Tibial nerve (tissue), 4 donors: ENCODE measurements around the gene GAS2L1. TPM values are rescaled to one million over a fixed set of nuclear protein-coding genes. Genes with fewer than 3 reads are reported as not detected.

Experiments used
- DNase-seq, 2 donors: peaks; one replicate each; pipeline ENCODE4 v3.0.0-alpha.2; 2019; ENCODE audit warnings: low spot score in 2 of 2
- H3K27ac ChIP-seq, 4 donors: fragments of 200-600 bp; sonication (generic) in 3 of 4; one replicate each; pipeline ENCODE4 v1.5.1; 2017 to 2019; ENCODE audit warnings: mild to moderate bottlenecking in 1 of 4
- H3K27me3 ChIP-seq, 2 donors: fragments of 200-600 bp; sonication (generic) in 1 of 2; one replicate each; pipeline versions ENCODE4 v1.5.1 to v1.6.0; 2017 to 2019
- H3K36me3 ChIP-seq, 3 donors: fragments of 200-600 bp; sonication (generic); one replicate each; pipeline ENCODE4 v1.5.1; 2018 to 2019
- H3K4me1 ChIP-seq, 4 donors: fragments of 200-600 bp; sonication (generic) in 3 of 4; one replicate each; pipeline ENCODE4 v1.5.1; 2017 to 2019
- H3K4me3 ChIP-seq, 4 donors: fragments of 200-600 bp; sonication (generic) in 3 of 4; one replicate each; pipeline ENCODE4 v1.5.1; 2017 to 2019; ENCODE audit warnings: mild to moderate bottlenecking in 1 of 4, moderate library complexity in 1 of 4
- H3K9me3 ChIP-seq, 4 donors: fragments of 200-600 bp; sonication (generic) in 3 of 4; one replicate each; pipeline ENCODE4 v1.5.1; 2017 to 2019
- EP300 ChIP-seq, 2 donors: sonication (generic); formaldehyde crosslinking; IDR thresholded peaks; one replicate each; pipeline ENCODE4 v1.6.1; 2017; ENCODE audit warnings: antibody characterized with exemption in 2 of 2, mild to moderate bottlenecking in 1 of 2
- POLR2A ChIP-seq, 2 donors: fragments of 450-650 bp; IDR thresholded peaks; one replicate each; pipeline ENCODE4 v1.6.1; 2017; ENCODE audit warnings: antibody characterized with exemption in 2 of 2, mild to moderate bottlenecking in 2 of 2, moderate library complexity in 2 of 2
- WGBS, 2 donors: methylation state at CpG; one replicate each; pipeline ENCODE4 v1.1.5; 2018; 5-methylcytosine and 5-hydroxymethylcytosine counted together
- total RNA-seq, 4 donors: library from RNA; depleted of rRNA; stranded (reverse); fragments of >200 nt; gene quantifications; one replicate each; pipeline ENCODE4 v1.1.0, GENCODE V29; 2016
- TF ChIP-seq, protein P1 (sequence below), 5 experiments: fragments of 200-600 bp in 3 of 5; fragments of 450-650 bp in 2 of 5; sonication (generic) in 3 of 5; IDR thresholded peaks; one replicate each; pipeline ENCODE4 v1.5.1; 2016 to 2019; ENCODE audit warnings: antibody characterized with exemption in 5 of 5, mild to moderate bottlenecking in 3 of 5, moderate library complexity in 2 of 5

The GAS2L1 gene
- total RNA-seq, 4 donors from 2014 or later, result 30.3 to 43.5 (median 35.1) TPM

DNA sequence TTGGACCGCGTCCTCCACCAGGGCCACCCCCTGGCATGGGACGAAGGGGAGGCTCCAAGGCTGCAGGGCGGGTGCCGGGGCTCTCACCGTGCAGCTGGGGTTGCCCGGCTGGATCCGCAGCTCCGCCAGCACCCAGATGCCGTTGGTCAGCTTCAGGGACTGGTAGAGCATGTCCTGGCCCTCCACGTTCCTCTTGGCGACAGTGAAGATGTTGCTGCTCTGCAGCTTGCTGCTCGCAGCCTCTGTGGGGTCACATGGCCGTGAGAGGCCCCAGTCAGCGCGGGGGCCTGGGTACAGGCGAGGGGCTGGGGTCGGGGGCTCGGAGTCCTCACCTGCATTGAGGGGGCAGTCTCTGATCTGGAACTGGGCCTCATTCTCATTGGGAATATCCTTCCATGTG is 23.8 kb downstream of the GAS2L1 start:
- Histone ChIP-seq H3K36me3 (peaks cover 0 to 93% (median 0%) of the 10 kb centered on the region in 3 donors), H3K27me3 (no peaks in the 10 kb centered on the region), H3K4me3 (no peak overlapping the region), H3K9me3 (no peaks in the 10 kb centered on the region), H3K27ac (peak overlapping the region in 1 of 4 donors; percentile 85), H3K4me1 (peaks cover 0 to 37% (median 0%) of the 10 kb centered on the region in 4 donors)
- 72 to 79% methylated on average over 12 to 18 of the region's 19 CpGs for WGBS, 2 donors
- TF ChIP-seq EP300 (IDR thresholded peaks at IDR 0.05) (no peak), POLR2A (IDR thresholded peaks at IDR 0.05) (no peak)
- TF ChIP-seq, protein P1, sequence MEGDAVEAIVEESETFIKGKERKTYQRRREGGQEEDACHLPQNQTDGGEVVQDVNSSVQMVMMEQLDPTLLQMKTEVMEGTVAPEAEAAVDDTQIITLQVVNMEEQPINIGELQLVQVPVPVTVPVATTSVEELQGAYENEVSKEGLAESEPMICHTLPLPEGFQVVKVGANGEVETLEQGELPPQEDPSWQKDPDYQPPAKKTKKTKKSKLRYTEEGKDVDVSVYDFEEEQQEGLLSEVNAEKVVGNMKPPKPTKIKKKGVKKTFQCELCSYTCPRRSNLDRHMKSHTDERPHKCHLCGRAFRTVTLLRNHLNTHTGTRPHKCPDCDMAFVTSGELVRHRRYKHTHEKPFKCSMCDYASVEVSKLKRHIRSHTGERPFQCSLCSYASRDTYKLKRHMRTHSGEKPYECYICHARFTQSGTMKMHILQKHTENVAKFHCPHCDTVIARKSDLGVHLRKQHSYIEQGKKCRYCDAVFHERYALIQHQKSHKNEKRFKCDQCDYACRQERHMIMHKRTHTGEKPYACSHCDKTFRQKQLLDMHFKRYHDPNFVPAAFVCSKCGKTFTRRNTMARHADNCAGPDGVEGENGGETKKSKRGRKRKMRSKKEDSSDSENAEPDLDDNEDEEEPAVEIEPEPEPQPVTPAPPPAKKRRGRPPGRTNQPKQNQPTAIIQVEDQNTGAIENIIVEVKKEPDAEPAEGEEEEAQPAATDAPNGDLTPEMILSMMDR (IDR thresholded peaks at IDR 0.05), result no peak
- no peak for DNase-seq

DNA sequence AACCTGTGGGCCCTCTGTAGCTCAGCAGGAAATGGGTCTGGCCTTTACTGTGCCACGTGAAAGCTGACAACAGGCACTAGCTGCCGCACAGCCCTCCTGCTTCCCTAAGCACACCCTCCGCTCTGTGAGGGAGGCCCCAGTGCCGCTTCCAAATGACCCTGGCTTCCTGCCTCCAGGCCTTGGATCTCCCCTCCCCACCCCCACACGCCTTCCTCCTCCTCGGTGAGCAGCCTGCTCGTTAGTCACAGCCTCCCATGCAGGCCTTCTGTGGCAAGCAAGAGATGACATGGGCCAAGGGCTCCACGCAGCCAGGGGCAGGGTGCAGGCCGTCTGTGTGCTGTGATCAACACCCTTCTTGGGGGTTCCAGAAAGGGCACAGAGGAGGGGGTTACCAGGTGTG is 24.3 kb downstream of the GAS2L1 start:
- Histone ChIP-seq H3K4me1 (peaks cover 0 to 37% (median 0%) of the 10 kb centered on the region in 4 donors), H3K4me3 (no peak overlapping the region), H3K27me3 (no peaks in the 10 kb centered on the region), H3K36me3 (peaks cover 0 to 98% (median 0%) of the 10 kb centered on the region in 3 donors), H3K27ac (peak overlapping the region in 1 of 4 donors; percentile 85), H3K9me3 (no peaks in the 10 kb centered on the region)
- 36 to 50% methylated on average over 9 of the region's 9 CpGs for WGBS, 2 donors
- DNase-seq, result no peak
- no peak for TF ChIP-seq EP300 (IDR thresholded peaks at IDR 0.05)
- TF ChIP-seq, protein P1 (IDR thresholded peaks at IDR 0.05), result no peak
- TF ChIP-seq POLR2A (IDR thresholded peaks at IDR 0.05), result no peak

DNA sequence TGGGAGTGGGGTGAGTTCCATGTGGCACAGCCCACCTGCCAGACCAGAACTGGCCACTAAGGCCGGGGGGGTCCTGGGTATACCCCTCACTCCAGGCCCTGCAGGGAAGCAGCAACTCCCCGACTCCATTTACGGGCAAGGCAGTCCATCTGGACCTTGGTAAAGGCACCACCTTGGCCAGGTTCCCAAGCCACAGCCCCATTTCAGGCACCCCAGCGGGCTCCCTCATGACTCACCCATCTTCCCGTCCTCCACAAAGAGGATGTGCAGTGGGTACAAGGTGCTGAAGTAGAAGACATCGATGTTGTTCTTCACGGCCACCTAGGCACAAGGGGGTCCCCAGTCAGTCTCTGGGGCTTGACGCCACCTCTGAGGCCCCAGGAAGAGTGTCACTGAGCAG is 24.8 kb downstream of the GAS2L1 start:
- no peak for TF ChIP-seq EP300 (IDR thresholded peaks at IDR 0.05)
- no peak for TF ChIP-seq POLR2A (IDR thresholded peaks at IDR 0.05)
- TF ChIP-seq, protein P1 (IDR thresholded peaks at IDR 0.05), result no peak
- Histone ChIP-seq H3K4me1 (peaks cover 0 to 32% (median 0%) of the 10 kb centered on the region in 4 donors), H3K36me3 (peaks cover 0 to 100% (median 0%) of the 10 kb centered on the region in 3 donors), H3K4me3 (no peak overlapping the region), H3K27me3 (no peaks in the 10 kb centered on the region), H3K27ac (peak overlapping the region in 1 of 4 donors; percentile 85), H3K9me3 (no peaks in the 10 kb centered on the region)
- DNase-seq, result no peak
- WGBS, 2 donors, result 87 to 90% methylated on average over 7 to 8 of the region's 8 CpGs

DNA sequence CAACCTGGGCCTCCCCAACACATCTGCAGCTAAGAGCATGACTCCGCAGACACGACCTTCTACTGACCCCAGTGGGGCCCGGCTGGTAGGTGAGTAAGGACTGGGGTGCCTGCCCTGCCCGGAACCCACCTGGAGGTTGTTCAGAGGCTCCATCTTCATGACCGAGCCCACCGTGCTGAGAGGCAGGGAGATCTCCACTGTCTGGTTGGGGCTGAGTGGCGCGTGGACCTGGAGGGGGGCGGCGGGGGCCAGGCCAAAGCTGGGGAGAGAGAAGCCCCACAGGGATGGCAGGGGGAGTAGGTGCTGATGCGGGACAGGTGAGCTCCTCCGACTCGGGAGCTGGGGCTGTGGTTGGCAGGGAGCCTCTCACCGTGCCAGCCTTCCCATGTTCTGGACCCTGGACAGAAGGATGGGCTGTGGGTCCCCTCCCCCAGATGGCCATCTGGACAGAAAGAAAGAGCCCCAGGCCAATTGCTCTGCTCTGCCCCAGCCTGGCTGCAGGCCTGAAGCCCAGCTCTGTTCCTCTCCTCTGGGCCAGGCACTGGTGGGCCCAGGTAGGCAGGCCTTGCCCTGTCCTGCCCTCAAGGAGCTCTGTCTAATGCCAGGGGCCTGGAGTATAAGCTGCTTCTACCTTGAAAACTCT is 25.3 kb downstream of the GAS2L1 start:
- TF ChIP-seq, protein P1 (IDR thresholded peaks at IDR 0.05), result no peak
- TF ChIP-seq POLR2A (IDR thresholded peaks at IDR 0.05) (no peak), EP300 (IDR thresholded peaks at IDR 0.05) (no peak)
- WGBS, 2 donors, result 82 to 84% methylated on average over 14 of the region's 14 CpGs
- peaks cover 0 to 100% (median 0%) of the 10 kb centered on the region in 3 donors for H3K36me3 ChIP-seq

DNA sequence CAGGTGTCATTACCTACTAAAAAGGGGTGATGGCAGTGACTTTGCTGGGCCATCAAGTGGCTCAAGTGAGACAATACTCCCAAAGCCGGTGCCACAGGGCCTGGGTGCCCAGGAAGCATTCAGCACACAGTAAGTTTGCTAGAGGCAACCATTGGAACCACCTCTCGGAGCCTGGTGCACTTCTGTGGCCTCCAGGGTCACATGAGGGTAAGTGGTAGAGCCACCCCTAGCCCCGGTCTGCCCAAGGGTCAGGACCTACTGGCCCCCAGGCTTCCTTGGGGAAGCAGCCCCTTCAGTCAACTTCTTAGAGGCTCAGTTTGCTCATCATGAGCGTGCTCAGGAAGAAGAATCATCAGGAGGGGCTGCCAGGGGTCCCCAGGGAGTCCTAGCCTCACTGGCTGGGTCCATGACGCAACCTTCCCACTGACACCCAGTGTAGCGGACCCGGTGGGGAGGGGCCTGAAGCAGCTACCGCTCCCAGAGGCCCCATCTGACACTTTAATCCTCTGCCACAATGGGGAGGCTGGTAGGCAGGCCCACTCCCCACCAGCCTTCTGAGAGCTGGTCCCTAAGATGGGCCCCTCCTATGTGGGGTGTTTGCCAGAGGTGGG is 26.5 kb downstream of the GAS2L1 start:
- no peak overlapping the region for H3K27ac ChIP-seq
- H3K36me3 ChIP-seq, result peaks cover 0 to 100% (median 8%) of the 10 kb centered on the region in 3 donors
- no peak for DNase-seq
- WGBS, 2 donors, result 90 to 97% methylated on average over 6 to 8 of the region's 8 CpGs
- TF ChIP-seq POLR2A (IDR thresholded peaks at IDR 0.05), result no peak
- TF ChIP-seq, protein P1 (IDR thresholded peaks at IDR 0.05), result no peak
- TF ChIP-seq EP300 (IDR thresholded peaks at IDR 0.05), result no peak
- peaks cover 0 to 15% (median 0%) of the 10 kb centered on the region in 4 donors for H3K4me1 ChIP-seq
- no peak overlapping the region for H3K4me3 ChIP-seq
- H3K9me3 ChIP-seq, result no peaks in the 10 kb centered on the region
- no peaks in the 10 kb centered on the region for H3K27me3 ChIP-seq

More for the DNA sequence above, 25.3 kb downstream of the GAS2L1 start:
- H3K27ac ChIP-seq, result no peak overlapping the region
- no peaks in the 10 kb centered on the region for H3K27me3 ChIP-seq
- no peaks in the 10 kb centered on the region for H3K9me3 ChIP-seq
- no peak for DNase-seq
- no peak overlapping the region for H3K4me3 ChIP-seq
- H3K4me1 ChIP-seq, result peaks cover 0 to 27% (median 0%) of the 10 kb centered on the region in 4 donors
